Hair follicular keratinocyte (primary cell): Measurements from ENCODE around the gene SLC29A4. TPM values are rescaled to one million over a fixed set of nuclear protein-coding genes. Genes with fewer than 3 reads are reported as not detected.

ENCODE experiments used
- total RNA-seq: library from RNA; depleted of rRNA; stranded (reverse); fragments of >200 nt; gene quantifications from 2 replicates; pipeline ENCODE4 v1.2.3, GENCODE V29; 2015

SLC29A4 gene
- total RNA-seq, result 0.80 and 8.6 TPM in 2 replicates

DNA sequence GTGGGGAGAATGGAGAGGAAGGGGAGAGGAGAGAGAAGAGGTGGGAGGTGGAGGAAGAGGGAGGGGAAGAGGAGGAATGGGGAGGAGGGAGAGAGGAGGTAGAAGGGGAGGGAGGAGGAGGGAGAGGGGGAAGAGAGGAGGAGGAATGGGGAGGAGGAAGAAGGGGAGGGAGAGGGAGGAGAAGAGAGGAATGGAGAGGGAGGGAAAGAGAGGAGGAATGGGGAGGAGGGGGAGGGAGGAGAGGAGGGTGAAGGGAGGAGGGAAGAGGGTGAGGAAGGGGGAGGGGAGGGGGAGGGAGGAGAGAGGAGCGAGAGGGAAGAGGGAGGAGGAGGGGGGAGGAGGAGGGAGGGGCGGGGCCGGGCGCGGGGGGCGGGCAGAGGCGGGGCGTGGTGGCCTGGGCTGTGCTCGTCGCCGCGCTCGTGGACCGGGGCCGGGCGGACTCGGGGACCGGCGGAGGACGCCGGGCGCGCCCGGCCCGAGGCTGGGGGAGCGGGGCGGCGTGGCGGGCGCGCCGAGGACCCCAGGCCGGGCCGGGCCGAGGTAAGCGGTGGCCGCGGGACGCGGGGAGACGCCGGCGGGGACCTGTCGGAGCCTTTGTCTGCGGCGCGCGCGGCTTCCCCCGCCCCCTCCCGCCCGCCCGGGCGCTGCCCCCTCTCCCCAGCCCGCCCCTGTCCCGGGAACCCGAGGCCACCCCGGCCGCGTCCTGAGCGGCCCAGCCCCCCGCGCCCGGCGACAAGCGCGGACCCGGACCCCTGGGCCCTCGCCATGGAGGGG lies at the start of gene SLC29A4:
Gene SLC29A4, plus strand, starts transcription at position 401 of the 774 bp plus-strand sequence. CDS start 4,874 bp downstream, outside the sequence.

Other genes with a start within 250 kb of the SLC29A4 start
- 4.2 and 5.2 TPM in 2 replicates for gene RBAK, start 237.1 kb upstream of the SLC29A4 start, total RNA-seq
- 42.2 and 45.4 TPM in 2 replicates for gene WIPI2, start 92.7 kb upstream of the SLC29A4 start, total RNA-seq
- gene TNRC18, start 140.9 kb downstream of the SLC29A4 start, total RNA-seq, result 48.3 and 48.6 TPM in 2 replicates
- gene FBXL18, start 230.9 kb downstream of the SLC29A4 start, total RNA-seq, result 14.0 and 18.6 TPM in 2 replicates
- 4,155 and 4,369 TPM in 2 replicates for gene ACTB, start 247.7 kb downstream of the SLC29A4 start, total RNA-seq